Stimulated activated CD8-positive, alpha-beta memory T cell treated with anti-CD3 and anti-CD28 coated beads, Interleukin-7, amount 100 ng/mL, for 24 hours (primary cell): ENCODE results near the gene IL4R.
"Not testable (repeated sequence)": the region's sequence is repeated elsewhere in the genome, so short reads cannot be mapped to it uniquely, and the experiment has no call there.

Experiments used
- DNase-seq: peaks from one replicate; pipeline ENCODE4 v3.0.0-alpha.2; 2020; ENCODE audit warnings: low read depth

IL4R gene

DNA sequence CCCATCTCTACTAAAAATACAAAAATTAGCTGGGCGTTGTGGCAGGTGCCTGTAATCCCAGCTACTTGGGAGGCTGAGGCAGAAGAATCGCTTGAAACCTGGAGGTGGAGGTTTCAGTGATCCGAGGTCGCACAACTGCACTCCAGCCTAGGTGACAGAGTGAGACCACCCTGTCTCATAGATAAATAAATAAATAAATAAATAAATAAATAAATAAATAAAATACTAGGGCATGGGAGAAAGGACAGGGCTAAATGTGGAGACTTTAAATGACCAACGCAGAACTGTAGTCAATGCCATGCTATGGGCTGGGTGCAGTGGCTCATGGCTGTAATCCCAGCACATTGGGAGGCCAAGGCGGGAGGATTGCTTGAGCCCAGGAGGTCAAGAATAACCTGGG is 25.5 kb upstream of the IL4R start:
- DNase-seq = not testable (repeated sequence)

GRCh38 chr16:27289669-27290068 is 24.1 kb upstream of the IL4R start:
- DNase-seq = no peak

DNA sequence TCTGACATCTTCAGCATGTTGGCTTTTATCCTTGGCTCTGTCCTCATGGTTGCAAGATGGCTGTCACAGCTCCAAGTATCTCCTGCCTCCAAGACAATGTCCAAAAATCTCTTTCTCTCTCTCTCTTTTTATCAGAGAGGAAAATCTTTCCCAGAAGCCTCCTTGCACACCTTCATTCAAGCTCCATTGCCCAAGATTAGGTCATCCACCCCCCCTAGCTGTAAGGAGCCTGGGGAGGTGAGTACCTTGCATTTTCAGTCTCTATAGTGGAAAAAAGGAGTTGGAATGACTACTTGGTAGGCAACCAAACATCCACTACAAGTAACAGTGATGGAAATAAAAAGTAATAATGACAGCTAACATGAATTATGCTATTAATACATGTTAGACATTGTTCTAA is 23.2 kb upstream of the IL4R start:
- no peak for DNase-seq

GRCh38 chr16:27291106-27291505 is 22.7 kb upstream of the IL4R start:
- no peak for DNase-seq

- no peak for DNase-seq
Measured at GRCh38 chr16:27291722-27292240, 22.0 kb upstream of the IL4R start.

- DNase-seq = no peak
Measured at GRCh38 chr16:27293343-27293742, 20.4 kb upstream of the IL4R start.

DNA sequence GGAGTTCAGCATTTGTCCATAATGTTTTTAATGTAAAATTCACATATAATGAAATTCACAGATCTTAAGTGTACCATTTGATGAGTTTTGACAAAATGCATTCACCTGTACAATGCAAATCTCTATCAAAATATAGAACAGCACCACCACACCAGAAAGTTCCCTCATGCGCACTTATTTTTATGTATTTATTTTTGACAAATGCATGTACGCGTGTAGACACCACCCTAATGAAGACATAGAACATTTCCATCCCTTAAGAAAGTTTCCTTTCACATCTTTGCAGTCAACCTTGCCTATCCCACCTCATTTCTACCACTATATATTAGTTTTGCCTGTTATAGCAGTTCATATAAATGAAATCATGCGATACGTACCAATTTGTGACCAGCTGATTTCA is 15.6 kb upstream of the IL4R start:
- no peak for DNase-seq

GRCh38 chr16:27301236-27301861 is 12.4 kb upstream of the IL4R start:
- DNase-seq = no peak

DNA sequence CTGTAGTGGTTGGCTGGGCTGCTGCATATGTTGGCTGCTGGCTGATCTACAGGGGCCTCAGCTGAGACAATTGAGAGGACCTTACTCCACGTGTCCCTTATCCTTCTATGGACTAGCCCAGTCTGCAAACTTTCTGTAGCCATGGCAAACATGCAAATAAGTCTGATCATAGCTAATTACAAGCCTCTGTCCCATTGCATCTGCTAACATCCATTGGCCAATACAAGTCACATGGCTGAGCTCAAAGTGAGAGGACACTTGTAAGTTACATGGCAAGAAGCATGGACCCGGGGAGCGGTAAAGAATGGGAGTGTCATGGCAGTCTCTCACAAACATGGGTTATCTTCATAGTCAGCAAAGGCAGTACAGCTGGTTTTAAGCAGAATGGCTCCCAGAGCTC is 11.6 kb upstream of the IL4R start:
- DNase-seq = no peak

- no peak for DNase-seq
Measured at GRCh38 chr16:27303256-27304100, 10.3 kb upstream of the IL4R start.

GRCh38 chr16:27304102-27304501 is 9.7 kb upstream of the IL4R start:
- DNase-seq = no peak

GRCh38 chr16:27304881-27305745 is 8.7 kb upstream of the IL4R start:
- no peak for DNase-seq

GRCh38 chr16:27305839-27306442 is 7.8 kb upstream of the IL4R start:
- DNase-seq = no peak

GRCh38 chr16:27308792-27309191 is 5.0 kb upstream of the IL4R start:
- no peak for DNase-seq

DNA sequence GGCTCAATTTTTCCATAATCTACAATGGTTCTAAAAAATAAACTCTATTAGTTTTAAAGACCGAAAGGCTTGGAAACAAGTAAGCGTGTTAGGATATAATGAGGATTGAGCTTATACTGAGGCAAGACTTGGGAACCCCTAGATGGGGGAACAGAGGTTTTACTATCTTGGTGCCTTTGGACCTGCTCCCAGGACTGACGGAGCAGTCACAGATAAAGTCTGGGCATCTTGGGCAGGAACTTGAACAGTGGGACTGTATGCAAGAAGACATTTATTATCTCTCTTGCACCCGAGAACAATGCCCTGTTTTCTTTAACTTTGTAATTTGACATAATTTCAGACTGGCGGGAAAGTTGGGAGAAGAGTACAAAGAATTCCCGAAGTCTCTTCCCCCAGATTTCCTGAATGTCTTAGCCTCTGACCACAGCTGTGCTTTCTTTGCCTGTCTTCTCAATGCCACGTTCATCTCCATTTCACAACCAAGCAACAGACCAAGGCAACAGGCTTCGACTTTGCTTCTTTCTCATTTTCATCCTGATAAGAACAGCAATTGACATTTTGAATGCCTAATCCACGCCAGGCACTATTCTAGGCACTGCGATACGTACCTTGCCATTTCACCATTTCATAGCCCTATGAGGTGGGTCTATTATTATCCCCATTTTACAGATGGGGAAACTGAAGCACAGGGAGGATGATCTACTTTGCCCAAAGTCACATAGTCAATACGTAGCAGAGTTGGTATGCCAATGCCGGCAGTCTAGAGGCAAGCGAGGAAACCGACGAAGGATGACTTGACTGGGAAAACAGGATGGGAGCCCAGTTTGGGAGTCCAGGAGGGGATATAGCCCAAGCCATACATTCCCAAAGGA is 3.0 kb upstream of the IL4R start:
- DNase-seq = no peak

DNA sequence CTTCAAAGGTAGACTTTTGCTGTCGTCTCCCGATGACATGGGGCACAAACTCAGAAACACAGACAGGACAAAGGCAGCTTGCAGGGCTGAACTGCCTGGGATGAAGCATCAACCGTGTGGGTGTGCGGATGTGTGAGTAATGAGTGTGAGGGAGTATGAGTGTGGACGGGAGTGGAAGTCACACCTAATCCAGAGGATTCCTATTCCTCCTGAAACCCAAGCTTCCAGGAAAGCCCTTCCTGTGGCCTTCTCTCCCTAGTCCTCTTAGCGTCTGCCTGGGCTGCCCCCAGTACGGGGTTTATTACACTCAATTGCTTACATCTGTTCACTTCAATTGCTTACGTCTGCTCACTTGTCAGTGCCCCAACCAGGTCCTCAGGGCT is 2.3 kb upstream of the IL4R start:
- no peak for DNase-seq

- DNase-seq = no peak
Measured at GRCh38 chr16:27311897-27312303, 1.9 kb upstream of the IL4R start.

DNA sequence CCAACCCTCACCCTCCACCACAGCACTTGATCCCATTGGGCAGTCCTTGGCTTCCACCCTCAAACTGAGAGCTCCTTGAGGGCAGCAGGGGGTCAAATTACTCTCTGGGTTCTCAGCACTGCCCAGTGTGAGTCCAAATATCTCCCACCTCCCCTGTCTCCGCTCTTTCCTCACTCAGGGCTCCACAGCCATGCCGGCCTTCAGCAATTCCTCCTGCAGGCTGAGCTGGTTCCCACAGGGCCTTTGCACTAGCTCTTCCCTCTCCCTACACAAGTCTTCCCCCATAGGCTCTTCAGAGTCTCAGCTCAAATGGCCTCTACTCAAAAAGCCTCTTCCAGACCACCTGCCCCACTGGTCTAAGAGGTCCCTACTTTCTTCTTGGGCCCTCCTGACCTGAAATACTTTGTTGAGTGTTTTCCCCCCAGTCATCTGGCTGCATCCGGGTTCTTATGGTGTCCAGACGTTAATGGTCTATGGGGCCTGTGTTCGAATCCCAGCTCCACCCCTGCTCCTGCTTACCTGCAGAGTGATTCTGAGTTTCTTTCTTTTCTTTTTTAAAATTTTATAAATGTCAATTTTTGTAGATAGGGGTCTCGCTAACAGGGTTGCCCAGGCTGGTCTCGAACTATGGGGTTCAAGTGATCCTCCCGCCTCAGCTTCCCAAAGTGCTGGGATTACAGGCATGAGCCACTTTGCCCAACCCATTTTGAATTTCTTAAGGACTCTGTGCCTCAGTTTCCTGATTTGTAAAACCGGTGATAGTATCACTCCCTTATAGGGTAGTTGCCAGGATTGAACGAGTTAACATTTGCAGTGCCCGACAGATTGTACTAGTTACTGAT is 973 bp upstream of the IL4R start:
- no peak for DNase-seq

GRCh38 chr16:27314161-27314723 is 468 bp downstream of the IL4R start:
- DNase-seq = peak; percentile 32

GRCh38 chr16:27314986-27315332 is 1.2 kb downstream of the IL4R start:
- DNase-seq = no peak
